CD4-positive, alpha-beta T cell treated with Interleukin-15 for 4 hours (primary cell): ENCODE data around the gene GID8.
A peak's percentile ranks its signal among the peaks of the same experiment; 100 is the strongest.

Experiments used
- DNase-seq: peaks from one replicate; pipeline ENCODE4 v3.0.0-alpha.2; 2020; ENCODE audit warnings: low spot score

The GID8 gene

DNA sequence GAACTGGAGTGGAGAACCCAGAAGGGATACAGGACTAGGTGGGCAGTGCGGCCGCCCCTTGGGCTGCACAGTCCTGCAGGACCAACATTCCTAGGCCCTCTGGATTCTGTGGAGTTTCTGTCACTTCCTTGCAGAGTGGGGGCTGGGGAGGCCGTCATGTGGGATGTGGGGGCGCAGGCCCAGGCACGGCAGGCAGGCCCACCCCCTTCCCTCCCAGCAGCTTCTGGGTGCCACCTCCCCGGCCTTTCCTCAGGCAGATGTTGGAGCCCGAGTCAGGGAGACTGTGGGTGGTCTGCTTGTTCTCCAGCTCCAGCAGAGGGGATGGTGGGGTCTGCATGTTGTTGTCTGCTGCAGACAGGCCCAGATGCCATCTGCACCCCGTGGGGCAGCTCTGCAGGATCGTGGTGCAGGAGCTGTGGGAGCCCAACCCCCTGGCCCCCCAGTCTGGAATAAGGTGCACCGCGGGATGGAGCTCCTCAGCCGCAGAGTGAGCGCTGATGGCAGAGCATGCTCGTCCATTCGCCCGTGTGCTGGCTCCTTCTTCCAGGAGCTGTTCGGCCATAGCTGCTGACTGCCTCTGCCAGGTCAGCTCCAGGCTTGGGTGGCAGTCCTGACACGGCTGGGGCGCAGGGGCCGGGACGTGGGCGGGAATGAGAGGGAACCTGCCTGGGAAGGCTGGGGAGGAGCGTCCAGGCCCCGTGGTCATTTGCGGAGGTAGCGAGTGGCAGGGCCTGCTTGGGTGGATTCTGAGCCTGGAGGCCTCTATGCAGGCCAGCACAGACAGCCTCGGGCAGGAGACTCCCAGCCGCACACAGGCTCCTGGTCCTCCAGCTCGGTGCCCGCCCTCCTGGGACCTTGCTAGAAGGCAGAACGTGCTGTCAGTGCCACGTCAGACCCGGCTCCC, 32.6 kb downstream of the GID8 start:
- DNase-seq = no peak

GRCh38 chr20:62971211-62971949, 33.4 kb downstream of the GID8 start:
- DNase-seq = no peak

DNA sequence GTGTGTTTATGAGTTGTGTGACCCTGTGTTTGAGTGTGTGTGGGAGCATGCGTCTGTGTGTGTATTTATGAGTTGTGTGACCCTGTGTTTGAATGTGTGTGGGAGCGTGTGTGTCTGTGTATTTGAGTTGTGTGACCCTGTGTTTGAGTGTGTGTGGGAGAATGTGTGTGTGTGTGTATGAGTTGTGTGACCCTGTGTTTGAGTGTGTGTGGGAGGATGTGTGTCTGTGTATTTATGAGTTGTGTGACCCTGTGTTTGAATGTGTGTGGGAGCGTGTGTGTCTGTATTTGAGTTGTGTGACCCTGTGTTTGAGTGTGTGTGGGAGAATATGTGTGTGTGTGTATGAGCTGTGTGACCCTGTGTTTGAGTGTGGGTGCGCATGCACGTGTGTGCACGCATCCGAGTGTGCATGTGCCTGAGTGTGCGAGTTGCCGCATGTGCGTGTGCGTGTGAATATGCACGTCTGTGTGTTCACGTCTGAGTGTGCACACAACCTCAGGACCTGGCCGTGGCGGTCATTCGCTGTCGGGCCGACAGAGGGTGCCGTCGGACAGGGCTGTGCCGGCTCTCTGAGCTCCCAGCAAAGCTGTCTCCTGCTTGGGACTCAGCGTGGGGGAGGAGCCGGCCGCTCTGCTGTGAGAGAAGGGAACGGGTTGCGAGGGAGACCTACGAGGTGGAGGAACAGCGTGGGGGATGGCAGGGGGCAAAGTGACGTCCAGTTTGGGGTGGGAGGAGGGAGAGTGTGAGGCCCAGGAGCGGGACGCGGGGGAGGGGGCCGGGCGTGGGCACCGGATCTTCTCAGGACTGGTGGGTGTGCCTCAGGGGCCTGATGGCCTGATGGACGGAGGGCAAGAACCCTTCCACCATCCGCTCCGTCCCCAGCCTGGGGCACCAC, 34.2 kb downstream of the GID8 start:
- DNase-seq = peak; percentile 84

DNA sequence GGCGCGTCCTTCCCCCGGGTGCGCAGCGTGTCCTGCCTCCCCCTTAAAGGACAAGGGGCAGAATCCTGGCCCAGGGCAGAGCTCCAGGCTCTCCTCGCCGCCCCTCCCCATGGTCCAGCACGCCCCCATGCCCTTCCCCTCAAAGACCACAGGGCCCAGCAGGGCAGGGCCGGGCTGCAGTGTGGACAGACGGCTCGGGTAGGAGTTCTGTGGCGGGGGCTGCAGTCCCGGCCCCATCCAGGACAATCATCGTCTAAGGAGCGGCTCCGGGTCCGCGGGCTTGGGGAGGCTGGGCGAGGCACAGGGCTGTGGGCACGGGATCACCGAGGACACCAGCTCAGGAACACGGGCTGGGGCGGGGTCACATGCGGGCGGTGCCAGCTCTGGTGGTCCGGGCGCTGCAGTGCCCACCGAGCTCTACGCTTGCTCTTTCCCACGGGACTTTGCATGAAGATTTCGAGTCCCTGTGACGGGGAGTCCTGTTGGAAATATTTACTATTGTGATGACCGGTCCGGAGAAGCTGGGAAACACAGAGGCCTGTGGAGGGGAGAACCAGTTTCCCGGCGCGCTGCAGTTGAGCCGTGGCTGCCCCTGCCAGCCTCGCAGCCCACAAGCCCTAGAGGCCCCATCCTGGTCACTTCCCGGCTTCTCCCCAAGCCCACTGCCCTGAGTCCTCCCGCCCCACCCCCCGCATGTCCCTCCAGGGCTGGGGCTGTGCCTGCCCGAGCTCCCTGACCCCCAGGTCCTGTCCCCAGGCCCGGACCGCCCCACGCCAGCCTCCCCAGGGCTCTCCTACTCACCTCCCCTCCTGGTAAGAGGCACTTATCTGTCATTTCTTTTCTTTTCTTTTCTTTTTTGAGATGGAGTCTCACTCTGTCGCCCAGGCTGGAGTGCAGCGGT, 35.1 kb downstream of the GID8 start:
- DNase-seq = no peak

DNA sequence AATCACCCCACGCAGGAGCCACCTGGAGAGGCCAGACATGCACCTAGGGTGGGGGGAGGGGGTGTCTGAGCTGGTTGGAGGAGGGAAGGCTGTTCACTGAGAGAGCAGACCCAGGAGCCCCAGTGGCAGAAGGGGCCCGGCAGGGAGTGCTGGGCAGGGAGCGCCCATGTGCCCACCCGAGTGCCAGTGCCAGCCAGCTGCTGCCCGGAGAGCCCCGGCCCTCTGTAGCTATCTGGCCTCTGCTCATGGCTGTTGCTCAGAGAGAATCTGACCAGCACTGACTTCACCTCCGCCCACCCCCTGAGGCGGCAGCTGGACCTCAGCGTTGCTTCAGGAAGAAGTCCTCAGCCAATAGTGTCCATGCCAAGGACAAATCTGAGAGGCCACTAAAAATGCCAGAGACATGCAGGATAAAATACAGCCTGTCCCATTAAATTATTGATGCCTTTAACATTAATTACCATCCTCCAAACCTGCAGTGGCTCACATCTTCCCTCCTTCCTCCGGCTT, 37.4 kb downstream of the GID8 start:
- no peak for DNase-seq

- DNase-seq = no peak
These were observed 38.0 kb downstream of the GID8 start for GRCh38 chr20:62975812-62976508.

GRCh38 chr20:62976886-62977285, 38.9 kb downstream of the GID8 start:
- no peak for DNase-seq

GRCh38 chr20:62977613-62978560, 39.9 kb downstream of the GID8 start:
- DNase-seq = peak; percentile 83

DNA sequence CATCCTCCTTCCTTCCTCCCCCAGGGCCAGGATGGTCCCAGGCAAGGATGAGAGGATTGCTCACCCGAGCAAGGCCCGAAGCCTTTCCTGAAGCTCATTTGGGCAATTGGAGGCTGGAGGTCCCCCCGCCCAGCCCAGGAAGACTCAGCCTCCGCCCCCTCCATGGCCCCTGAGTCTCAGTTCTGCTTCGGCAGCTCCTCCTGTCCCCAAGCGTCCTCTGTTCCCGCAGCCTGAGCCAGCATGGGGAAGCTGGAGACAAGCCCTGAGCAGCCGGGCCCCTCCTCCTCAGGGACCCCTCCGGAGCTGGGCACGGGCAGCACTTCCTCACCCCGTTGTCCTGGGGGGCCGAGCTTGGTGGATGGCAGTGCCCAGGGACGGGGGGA, 40.6 kb downstream of the GID8 start:
- DNase-seq = no peak

GRCh38 chr20:62979310-62979709, 41.4 kb downstream of the GID8 start:
- DNase-seq = no peak

DNA sequence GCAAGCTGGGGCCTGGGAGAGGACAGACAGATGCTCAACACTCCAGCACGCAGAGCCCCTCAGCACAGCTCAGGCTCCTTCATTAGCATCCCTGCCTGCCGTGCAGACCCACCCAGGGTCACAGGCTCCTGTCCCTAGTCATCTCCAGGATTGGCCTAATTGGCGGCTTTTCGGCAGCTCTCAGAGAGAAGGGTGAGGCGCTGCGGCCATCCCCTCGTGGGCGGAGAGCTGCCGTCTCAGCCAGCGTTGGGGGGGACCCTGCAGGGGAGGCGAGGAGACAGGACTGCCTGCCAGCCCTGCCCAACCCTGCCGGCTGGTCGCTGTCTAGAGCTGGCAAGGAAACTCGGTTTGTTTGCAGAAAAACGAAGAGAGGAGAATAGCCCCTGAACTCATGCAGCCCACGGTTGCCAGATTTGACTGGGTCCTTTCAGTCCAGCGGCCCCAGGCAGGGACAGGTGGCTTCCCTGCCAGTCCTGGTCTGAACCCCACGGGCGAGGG, 42.0 kb downstream of the GID8 start:
- no peak for DNase-seq

- no peak for DNase-seq
These were observed 42.5 kb downstream of the GID8 start for GRCh38 chr20:62980380-62980960.

DNA sequence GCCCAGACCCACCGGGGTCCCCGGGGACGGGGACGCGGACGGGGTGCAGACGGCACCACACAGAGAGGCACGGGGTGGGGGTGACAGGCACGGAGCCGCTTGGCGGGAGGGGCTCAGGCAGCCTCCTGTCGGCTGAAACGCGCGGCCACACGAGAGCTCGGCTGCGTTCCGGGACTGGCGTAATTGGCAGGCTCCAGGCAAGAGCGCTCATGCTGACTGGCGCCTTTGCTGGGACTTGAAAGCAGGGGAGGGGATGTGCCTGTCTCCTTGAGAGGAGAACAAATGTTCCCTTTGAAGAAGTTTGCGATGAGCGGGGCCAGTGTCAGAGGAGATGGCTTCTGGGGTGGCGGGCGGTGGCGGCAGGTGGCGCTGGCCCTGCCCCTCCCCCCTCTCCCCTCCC, 43.0 kb downstream of the GID8 start:
- DNase-seq = peak; percentile 15

- DNase-seq = no peak
These were observed 44.5 kb downstream of the GID8 start for GRCh38 chr20:62982124-62983075.

DNA sequence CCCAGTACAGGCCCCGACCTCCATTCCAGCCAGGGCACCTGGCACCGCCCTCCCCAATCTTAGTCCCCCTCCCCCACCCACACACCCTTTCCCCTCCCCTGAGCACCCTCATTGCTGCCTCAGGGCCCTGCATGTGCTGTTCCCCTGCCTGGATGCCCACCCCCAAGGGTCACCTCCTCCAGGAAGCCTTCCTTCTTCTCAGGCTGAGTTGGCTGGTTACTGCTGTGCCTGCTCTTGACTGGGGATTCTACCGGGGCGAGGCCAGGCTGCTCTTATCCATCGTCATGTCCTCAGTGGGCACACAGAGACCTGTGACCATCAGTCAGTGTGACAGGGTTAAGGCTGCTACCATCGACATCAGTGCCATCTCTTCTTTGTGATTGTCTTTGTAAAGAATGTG, 45.3 kb downstream of the GID8 start:
- DNase-seq = no peak

DNA sequence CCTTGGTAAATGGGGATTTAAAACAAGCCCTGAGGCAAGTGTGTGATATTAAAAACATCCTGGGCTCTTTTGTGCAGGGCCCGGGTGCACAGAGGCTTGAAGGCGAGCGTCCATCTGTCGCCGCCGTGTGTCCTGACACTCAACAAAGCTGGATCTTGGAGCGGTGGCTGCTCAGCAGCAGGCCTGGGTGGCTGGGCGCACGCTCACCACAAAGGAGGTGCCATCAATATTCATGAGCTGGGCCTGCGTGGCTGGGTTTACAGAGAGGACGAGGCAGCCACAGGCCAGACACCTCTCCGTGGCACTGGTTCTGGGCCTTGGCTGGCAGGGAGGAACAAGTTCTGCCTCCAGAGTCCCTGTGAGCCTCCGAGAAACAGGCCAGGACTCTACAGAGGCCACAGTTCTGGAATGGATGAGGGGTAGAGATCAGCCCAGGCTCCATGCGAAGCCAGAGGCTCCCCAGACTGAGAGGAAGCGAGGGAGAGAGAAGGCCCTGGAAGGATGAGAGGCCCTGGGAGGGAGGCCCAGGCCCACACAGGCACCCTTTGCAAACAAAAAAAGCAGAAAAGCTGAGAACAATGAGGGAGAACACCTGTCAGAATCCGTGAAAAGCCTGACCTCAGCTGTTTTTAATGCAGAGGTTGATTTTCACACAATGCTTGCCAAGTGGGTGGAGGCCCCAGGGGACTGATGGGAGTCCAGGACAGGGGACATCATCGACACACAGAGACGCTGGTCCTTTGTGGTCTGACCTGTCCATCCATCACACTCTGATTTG, 46.9 kb downstream of the GID8 start:
- DNase-seq = no peak

GRCh38 chr20:62985444-62985778, 47.5 kb downstream of the GID8 start:
- DNase-seq = no peak
